PC-9 (cell line): ENCODE results near the gene TRIM24.

ENCODE experiments used
- CTCF ChIP-seq: fragments of 200-600 bp; sonication (generic); conservative IDR thresholded peaks from 2 replicates; pipeline ENCODE4 v1.6.1; 2017; ENCODE audit warnings: mixed run types, antibody characterized with exemption, mild to moderate bottlenecking, moderate library complexity
- EZH2 ChIP-seq: fragments of 200-600 bp; sonication (generic); IDR thresholded peaks from 2 replicates; pipeline ENCODE4 v1.8.0; 2017; ENCODE audit warnings: antibody characterized with exemption, low read depth

GRCh38 chr7:138521837-138522461, 61.9 kb downstream of the TRIM24 start:
- TF ChIP-seq CTCF (no peak), EZH2 (no peak)
